Measurements from ENCODE around the gene SLC1A2.

Gene SLC1A2

GRCh38 chr11:35354644-35355043 is 64.7 kb downstream of the SLC1A2 start:
- Histone ChIP-seq H3K4me3 (ENCODE audit: low read depth, low read length) (no peak overlapping the region), H3K36me3 (no peaks in the 10 kb centered on the region), H3K9me3 (no peaks in the 10 kb centered on the region), H3K4me1 (no peaks in the 10 kb centered on the region), H3K27me3 (no peaks in the 10 kb centered on the region)
- no peak for TF ChIP-seq CTCF (IDR thresholded peaks at IDR 0.05; ENCODE audit: low read depth, low read length)
- DNase-seq = no peak

GRCh38 chr11:35352077-35352888 is 67.1 kb downstream of the SLC1A2 start:
- H3K4me1 ChIP-seq = no peaks in the 10 kb centered on the region
- no peak overlapping the region for H3K4me3 ChIP-seq (ENCODE audit: low read depth, low read length)
- H3K36me3 ChIP-seq = no peaks in the 10 kb centered on the region
- no peaks in the 10 kb centered on the region for H3K27me3 ChIP-seq
- H3K9me3 ChIP-seq = no peaks in the 10 kb centered on the region
- no peak for TF ChIP-seq CTCF (IDR thresholded peaks at IDR 0.05; ENCODE audit: low read depth, low read length)
- no peak for DNase-seq

- no peaks in the 10 kb centered on the region for H3K27me3 ChIP-seq
- no peak overlapping the region for H3K4me3 ChIP-seq (ENCODE audit: low read depth, low read length)
- H3K4me1 ChIP-seq = no peaks in the 10 kb centered on the region
- H3K36me3 ChIP-seq = no peaks in the 10 kb centered on the region
- H3K9me3 ChIP-seq = no peaks in the 10 kb centered on the region
- TF ChIP-seq CTCF (IDR thresholded peaks at IDR 0.05; ENCODE audit: low read depth, low read length) = no peak
- no peak for DNase-seq
Measured at GRCh38 chr11:35349897-35350296, 69.5 kb downstream of the SLC1A2 start.

GRCh38 chr11:35348898-35349687 is 70.3 kb downstream of the SLC1A2 start:
- Histone ChIP-seq H3K4me1 (no peaks in the 10 kb centered on the region), H3K9me3 (no peaks in the 10 kb centered on the region), H3K36me3 (no peaks in the 10 kb centered on the region), H3K27me3 (no peaks in the 10 kb centered on the region), H3K4me3 (ENCODE audit: low read depth, low read length) (no peak overlapping the region)
- TF ChIP-seq CTCF (IDR thresholded peaks at IDR 0.05; ENCODE audit: low read depth, low read length) = no peak
- no peak for DNase-seq

- Histone ChIP-seq H3K9me3 (no peaks in the 10 kb centered on the region), H3K36me3 (no peaks in the 10 kb centered on the region), H3K4me1 (no peaks in the 10 kb centered on the region), H3K4me3 (ENCODE audit: low read depth, low read length) (no peak overlapping the region), H3K27me3 (no peaks in the 10 kb centered on the region)
- TF ChIP-seq CTCF (IDR thresholded peaks at IDR 0.05; ENCODE audit: low read depth, low read length) = no peak
- peak; percentile 15 for DNase-seq
Measured at GRCh38 chr11:35347921-35348331, 71.4 kb downstream of the SLC1A2 start.
